ENCODE results near the gene SNX27.

Gene SNX27

DNA sequence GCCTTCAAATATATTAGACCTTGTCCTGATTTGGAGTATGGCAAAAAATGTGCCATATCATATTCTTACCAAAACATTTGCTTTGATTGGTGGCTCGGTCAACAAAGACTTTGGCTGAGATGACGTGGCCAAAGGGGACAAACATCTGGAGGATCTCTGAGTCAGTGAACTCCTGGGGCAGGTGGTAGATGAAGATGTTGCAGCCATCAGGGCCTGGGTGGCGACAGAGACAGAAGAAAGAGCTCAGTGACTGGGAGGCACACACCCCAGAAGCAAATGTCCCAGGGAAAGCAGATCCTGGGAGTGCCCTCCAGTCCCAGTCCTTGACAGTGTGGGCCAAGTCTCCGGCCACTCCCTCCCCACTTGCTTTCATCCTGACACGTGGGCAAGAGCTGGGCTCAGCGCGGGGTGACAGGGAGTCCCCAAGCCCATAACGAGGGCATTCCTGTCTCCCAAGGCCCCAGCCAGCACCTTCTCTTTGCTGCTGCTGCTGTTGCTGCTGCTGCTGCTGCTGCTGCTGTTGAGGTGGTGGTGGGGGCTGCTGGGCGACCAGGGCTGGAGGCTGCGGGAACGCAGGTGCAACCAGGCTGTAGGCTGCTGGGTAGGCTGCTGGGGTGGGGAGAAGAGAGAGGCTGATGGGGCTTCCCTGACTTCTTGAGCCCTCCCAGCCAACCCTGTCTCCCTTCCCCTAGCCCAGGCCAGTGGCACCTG is 94.1 kb downstream of the SNX27 start:
- DNase-seq (ENCODE audit: low read depth): no peak

DNA sequence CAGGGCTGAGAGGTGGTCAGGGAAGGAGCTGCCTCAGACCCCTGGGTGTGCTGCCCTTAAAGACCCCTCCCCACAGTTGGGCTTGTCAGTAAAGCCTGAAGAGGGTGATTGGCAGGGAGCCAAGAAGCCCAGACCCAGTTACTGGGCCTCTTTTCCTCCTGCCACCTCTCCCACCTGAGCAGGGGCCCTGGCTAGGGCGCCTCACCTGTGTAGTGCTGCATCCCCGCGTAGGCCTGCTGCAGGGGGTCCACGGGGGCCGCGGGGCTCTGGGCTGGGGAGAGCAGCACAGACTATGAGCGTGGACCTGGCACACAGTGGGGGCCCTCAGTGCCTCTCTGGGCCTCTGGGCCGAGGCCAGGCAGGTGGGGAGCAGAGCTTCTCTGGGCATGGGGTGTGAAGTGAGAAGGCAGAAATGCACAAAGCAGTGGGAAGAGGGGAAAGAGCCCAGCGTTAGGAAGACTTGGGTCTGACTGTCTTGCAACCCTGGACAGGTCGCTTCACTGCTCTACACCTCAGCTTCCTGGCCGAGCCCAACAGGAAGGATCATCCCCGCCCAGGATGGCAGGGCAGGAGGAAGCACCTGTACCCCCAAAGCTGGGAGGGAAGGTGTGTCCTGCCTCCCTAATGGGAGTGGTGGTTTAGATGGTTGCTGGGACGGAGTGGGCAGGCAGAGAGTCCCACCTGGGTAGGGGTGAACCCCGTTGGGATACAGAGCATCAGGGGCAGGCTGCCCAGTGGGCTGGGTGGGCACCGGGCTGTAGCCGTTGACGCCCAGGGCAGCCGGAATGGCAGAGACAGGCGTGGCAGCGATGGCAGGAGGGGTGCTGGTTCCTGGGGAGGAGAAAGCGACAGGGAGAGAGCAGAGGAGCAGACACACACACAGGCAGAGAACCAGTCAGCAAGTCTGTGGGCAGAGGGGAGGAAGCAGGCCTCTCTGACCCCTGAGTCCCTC is 94.9 kb downstream of the SNX27 start:
- no peak for DNase-seq (ENCODE audit: low read depth)

DNA sequence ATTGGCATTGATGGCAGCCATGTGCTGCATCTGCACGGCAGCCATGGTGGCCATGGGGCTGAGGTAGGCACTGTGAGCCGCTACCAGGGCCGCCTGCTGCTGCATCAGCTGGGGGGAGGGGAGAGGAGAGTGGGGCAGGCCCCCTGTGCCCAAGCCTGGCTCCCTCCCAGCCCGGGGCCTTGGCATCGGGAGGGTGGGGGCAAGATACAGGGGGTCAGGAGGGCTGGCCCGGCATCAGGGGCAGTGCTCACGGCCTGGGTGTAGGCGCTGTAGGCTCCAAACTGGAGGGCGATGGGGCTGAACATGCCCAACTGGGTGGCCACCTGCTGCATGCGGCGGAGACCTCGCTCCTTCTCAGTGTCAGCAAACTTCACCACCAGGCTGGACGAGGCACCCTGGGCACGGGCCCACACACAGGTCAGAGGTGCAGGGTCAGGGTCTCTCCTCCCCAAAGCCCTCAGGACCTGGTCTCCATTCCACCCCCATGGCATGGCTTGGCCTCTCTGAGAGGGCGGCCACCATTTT is 95.8 kb downstream of the SNX27 start:
- no peak for DNase-seq (ENCODE audit: low read depth)

DNA sequence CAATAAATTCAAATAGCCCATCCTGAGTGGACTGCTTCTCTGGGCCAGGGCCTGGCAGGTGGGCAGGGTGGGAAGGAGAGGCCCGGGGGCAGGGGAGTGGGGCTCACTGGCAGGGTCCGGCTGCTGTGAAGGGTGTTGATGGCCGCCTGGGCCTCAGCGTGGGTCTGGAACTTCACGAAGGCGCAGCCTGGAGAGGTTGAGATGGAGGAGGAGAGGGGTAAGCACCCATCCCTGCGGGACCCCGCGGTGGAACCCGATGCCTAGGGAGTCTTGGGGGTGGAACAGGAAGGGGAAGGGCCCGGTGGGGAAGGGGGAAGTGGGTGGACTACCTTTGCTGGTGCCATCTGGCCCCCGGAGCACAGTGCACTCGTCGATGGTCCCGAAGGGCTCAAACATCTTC is 97.0 kb downstream of the SNX27 start:
- no peak for DNase-seq (ENCODE audit: low read depth)

DNA sequence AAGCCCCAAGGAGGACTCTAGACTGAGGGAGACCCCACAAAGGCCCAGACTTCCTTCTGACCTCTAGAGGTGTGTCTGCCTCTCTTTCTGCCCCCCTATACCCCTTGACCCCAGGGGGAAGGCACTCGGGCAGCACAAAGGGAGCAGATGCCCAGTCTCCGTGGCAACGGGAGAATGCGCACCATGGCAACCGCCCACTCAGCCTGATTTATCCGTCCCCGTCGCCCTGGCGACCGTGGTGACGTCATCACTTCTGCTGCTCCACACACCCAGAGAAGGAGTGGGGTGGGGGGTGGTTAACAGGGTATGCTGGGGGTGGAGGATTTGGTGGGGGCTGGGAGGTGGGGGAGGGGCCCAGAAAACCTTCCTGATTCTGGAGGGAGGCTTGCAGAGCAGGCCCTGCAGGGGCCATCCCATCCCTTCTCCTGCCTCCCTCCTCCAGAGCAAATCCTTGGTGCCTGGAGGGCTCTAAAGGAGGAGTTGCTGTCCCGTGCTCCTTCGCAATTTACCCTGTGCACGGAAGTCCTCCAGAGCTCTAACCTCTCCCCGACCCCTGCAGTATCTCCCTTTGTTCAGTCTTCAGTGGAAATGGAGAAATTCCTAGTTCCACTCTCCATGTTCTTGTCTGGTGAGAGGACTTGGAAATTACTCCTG is 98.5 kb downstream of the SNX27 start:
- no peak for DNase-seq (ENCODE audit: low read depth)

DNA sequence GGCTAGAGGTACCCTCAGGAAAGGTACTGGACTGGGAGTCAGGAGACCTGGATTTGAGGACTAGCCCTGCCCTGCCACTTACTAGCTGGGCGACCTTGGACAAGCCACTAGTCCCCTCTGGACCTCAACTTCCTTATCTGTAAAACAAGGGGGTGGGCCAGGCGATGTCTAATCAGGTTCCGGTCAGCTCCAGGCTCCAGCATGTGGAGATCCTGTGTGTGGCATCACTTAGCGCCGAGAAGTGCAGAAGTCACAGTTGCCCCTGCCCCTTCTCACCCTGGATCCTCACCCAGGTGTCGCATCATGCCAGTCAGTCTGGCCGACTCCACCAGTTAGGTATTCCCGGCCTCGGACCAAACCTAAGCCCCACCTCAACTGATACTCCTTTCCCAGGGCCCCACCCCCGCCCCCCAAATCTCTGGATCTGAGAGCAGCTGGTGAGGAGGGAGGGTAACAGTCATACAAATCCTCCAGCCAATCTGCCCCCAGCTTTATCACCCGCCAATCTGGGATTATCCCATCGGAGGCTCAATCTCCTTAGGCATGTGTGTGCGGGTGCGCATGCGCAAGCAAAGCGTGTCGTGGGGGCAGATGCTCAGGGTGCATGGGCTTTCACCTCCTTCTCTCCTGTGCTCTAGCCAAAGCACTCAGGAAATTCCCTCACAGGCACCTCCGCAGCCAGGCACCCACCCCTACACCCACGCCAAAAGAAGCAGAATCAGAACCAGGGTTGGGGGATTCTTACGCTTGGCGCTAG is 99.4 kb downstream of the SNX27 start:
- no peak for DNase-seq (ENCODE audit: low read depth)

DNA sequence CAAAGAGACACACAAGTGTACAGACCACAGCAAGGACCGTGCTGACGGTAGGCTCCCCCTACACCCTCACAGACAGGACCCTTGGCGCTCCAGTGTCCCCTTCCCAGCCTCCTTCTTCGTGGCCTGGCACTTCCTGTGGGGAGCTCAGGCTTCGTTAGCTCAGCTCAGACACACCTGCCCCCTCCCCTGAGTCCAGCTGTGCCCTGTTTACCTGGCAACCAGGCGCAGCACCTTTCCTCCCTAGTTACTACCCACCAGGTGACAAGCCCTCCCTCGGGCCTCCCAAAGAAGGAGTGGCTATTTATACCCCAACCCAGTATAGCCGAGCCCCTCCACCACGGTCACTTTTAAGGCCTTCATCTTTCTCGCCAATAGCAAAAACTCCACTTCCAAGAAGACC is 100.1 kb downstream of the SNX27 start:
- no peak for DNase-seq (ENCODE audit: low read depth)

DNA sequence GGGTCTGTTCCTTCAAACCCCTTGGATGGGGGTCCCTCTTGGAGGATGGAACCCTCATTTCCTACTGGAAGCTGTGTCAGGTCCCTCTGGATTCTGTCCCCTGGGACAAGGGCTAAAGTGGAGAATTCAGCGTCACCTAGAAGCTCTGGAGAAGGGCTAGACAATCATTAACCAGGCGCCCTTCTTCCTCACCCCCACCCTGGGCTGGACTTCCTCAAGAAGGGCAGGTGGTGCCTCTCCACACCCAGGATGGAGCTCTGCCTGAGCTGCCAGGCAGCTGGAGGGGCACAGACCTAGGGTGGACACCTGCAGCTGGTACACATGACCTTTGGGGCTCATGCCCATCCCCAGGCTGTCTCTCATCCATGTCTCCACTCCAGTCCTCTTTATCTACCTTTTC is 101.2 kb downstream of the SNX27 start:
- no peak for DNase-seq (ENCODE audit: low read depth)

DNA sequence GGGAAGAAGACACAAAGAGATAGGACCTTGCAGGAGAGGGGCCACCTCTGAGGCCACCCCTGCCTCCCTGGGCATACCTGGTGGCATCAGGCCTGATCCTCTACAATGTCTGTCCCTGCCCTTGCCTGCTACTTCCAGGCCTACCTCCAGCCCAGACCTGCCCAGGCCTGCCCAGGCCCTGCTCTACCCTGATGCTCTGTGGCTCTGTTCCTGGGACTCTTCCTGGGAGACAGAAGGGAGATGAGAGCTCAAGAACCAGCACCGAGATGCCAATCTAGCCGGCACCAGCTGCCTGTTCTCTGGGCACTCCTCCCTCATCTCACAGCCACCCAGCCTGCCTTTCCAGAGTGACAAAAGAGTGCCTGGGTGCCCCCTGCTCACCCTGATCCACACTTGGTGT is 102.0 kb downstream of the SNX27 start:
- DNase-seq (ENCODE audit: low read depth): no peak

DNA sequence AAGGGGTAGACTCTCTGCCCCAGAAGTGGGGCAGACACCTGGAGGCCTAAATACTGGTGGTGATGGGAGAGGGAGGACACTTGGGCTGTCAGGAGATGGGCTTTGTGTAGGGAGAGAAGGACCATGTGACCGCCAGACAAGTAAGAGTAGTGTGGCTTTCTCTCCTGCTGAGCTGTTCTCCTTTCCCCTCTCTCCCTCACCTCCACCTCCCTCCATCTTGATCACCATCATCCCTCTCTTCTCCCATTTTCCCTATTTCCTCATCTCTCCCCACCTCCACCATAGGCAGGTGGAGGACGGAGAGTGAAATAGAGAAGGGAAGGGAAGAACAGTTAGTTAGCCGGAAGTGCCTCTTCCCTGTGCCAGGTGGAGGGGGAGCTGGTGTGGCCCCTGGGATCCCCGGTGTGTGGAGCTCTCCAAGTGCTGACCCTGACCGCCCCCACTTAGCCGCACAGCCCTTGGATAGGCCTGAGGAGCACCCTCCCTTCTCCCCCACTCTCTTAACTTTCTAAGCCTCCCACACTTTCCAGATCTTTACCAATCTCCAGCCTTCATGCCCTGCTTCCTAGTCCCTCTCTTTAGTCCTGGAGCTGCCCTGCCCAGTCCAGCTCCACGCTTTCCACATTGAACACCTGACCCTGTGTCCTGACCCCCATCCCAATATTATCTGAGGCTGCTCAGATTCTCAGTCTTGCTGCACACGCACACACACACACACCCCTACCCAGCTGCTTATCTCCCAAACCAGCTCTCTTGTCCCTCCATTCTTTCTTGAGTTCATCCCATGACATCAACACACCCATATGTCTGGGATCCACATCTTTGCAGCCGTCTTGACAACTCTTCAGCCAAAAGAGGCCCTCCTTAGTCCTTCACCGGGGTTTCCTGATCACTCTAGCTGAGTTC is 103.2 kb downstream of the SNX27 start:
- DNase-seq (ENCODE audit: low read depth): no peak

DNA sequence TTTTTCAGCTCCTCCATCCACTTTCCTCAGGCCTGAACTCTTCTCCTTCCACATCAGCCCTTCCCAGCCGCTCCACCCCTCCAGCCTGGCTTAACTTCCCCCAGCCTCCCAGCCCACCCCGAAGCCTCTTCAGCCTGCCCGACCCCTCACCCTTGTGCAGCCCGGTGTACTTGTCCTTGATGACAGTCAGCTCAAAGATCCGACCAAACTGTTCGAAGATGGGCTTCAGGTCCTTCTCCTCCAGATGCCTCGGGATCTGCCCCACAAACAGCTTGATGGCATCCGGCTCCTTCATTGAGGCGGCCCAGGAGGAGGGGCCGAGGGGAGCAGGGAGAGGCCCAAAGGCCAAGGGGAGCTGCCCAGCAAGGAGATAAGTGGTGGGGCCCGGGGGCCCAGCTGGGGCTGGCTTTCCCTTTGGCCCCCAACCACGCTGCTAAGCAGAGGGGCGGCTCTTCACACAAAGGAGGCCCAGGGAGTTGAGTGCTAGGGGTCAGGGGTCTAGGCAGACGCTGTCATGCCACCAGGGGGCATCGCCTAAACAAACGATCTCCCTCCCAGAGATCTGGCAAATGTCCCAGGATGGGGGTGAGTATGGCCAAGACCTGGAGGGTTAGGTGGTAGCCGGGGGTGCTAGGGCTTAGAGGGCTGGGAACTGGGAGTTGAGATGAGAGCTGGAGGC is 104.0 kb downstream of the SNX27 start:
- no peak for DNase-seq (ENCODE audit: low read depth)

DNA sequence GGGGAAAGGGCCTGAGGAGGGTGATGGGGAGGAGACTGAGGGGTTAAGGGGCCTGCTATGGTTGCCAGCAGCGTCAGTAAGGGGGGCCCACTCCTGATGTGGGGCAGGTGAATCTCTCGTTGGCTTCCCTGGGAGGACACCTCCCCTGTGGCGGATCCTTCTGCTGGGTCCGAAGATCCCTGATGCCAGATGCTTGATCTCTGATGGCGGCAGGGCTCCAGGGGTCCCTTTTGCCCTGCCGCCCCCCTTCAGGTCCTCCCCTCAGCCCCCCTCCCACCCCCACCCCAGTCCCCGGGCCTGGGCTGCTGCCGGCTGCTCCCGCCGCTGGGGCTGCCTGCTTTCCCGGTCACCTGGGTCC is 104.5 kb downstream of the SNX27 start:
- no peak for DNase-seq (ENCODE audit: low read depth)

DNA sequence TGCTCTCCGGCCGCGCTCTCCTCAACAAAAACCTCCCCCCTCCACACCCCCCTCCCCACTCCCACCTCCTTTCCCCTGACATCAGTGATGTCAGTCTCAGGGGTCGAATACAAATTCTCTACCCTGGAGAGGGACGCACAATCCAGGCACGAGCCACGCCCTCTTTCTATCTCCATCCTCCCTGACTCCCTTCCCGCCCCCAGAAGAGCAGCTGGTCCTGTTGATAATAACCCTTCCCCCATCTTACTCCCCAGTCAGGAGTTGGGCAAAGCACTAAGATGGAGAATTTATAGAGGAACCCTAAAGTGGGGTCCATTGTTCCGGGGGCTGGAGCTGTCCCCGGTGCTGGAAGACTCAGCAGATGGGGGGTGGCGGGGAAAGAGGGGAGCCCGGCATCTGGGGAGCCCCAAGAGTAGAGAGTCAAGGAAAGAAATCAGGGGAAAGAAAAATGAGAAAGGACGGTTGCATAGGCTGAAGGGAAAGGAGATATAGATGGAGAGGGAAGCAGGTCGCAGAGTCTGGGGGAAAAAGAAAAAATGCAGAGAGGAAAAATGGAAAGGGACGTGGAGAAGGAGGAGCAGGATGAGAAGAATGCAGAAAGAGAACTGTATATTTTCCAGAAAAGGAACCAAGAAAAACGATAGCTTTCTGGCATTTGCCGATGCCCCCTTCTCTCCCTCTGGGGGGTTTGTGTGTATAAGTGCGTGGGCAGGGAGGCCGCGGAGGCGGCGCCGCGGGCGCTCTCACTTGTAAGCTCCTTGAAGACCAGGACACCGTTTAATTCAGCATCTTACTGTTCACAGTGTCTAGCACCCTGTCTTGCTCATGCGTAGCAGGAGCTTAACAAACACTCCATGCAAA is 105.2 kb downstream of the SNX27 start, which contains the start of gene CELF3:
Gene CELF3, minus strand, starts transcription at position 33 of the 861 bp plus-strand sequence. CDS start 783 bp downstream, outside the sequence.
- DNase-seq (ENCODE audit: low read depth): no peak

DNA sequence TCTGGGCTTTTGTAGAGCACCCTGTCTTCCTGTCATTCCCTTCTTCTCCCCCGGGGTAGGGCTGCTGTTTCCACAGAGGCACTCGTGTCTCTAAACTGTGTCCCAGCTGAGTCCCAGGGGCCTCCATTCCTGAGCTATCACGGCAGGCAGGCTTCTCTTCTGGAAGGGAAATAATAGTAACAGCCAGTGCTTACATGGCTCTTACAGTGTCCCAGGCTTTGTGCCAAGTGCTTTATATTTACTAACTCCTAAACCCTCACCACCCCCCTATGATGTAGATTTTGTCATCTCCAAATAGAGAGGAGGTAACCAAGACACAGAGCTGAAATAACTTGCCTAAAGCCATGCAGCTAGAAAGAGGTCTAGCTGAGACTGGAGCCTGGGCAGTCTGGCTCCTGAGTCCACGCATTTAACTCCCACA is 106.2 kb downstream of the SNX27 start:
- DNase-seq (ENCODE audit: low read depth): no peak

DNA sequence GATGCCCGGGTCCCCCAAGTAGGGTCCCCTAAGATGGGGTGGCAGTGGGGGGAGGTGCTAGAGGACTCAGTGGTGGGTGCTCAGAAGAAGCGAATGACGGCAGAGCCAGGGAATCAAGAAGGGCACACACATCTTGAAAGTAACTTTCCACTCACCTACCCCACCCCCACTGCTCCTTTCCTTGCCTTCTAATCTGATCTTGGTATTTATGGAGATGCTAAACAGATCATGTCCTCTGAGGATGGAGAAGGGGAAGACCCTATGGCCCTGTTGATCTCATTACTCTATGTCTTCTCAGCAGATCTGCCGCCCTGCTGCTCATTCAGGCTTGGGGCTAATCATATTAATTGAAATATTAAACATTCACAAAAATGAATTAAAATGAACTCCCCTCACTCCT is 106.8 kb downstream of the SNX27 start:
- no peak for DNase-seq (ENCODE audit: low read depth)

DNA sequence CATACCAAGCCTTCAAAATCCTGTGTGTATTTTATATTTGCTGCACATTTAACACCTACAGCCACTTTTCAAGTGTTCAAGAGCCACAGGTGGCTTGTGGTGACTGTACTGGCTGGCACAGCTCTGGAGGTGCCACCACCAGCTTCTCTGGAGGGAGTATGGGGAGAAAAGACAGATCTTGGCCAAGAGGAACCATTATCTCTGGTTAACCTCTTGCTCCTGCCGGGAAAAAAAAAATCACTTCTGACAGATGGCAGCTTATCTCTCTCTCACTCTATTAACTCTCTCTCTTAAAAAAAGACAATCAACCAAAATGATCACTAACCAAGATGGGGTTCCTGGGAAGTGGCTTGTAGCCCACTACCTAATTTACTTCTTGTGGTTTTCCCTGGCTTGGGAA is 108.3 kb downstream of the SNX27 start:
- DNase-seq (ENCODE audit: low read depth): no peak

DNA sequence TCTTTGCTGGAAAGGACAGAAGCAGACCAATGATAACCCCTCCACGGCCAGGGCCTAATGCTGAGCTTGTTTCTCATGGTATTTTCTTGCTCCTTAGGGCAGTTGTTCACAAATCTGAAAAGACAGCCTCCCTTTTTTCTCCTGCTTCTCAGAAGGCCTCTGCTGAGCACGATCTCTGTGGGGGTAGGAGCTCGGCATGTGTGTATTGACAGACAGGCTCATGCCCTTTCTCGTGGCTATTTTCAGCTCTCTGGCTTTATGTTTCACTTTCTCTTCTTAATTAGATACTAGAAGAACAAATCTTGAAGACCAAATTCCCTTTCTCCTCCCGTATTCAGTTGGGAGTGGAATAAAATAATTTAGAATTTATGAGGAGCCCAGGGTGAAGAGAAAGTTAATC is 108.7 kb downstream of the SNX27 start:
- no peak for DNase-seq (ENCODE audit: low read depth)

DNA sequence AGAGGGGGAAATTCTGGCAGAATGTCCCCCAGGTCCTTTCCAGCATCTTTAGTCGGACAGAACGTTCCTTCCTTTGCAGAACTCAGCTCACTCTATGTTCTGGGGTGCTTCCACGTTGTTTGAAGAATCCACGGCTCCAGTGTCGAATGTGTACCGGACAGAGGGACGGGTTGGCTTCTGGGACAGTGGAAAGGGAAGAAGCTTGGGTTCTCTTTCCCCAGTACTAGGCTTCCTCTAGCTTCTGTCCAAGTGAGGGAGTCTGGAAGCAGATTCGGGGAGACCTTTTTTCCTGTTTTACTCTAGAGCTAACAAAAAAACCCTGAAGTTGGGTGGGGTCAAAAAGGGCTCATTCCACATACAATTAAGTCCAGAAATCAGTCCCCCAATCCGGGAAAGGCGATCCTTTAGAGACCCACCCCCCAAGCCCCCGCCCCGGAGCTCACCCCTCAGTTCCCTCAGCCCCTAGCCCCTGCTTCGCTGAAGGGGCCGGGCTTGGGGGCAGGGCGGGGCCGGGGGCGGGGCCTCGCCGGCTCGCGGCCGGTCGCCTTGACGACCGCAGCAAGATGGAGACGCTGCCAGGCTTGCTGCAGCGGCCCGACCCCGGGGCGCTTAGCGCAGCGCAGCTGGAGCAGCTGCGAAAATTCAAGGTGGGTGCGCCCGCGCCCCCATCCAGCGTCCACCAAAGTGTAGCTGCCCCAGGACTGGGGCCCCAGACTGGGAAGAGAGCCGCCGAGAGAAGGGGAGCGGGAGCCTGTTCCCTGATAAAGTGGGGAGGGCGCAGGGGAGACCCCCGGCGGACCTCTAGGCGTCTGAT is 109.3 kb downstream of the SNX27 start, which contains the start of gene RIIAD1:
Gene RIIAD1, plus strand, starts transcription at position 549 of the 814 bp plus-strand sequence. Its CDS starts 15 bp downstream, at position 564.
- DNase-seq (ENCODE audit: low read depth): no peak

Measured in HS-5 (cell line).